A549 (cell line): ENCODE measurements around the gene RASA2. TPM values are rescaled to one million over a fixed set of nuclear protein-coding genes. Genes with fewer than 3 reads are reported as not detected.

Source experiments
- ATAC-seq, 2 experiments: fragments of 200-7000 bp in 1 of 2; fragments of >200 bp in 1 of 2; cut with Nextera tagmentation in 1 of 2; cut with Tn5 transposase in 1 of 2; 3 replicates each; pipeline versions ENCODE4 v1.8.0 to v1.9.1; 2018 to 2020; ENCODE audit warnings: mild to moderate bottlenecking in 1 of 2, moderate library complexity in 1 of 2
- CTCF ChIA-PET: fragments of 300-600 bp; sonication (Branson Sonifier 250); formaldehyde crosslinking; extraction: SDS; loops from one replicate; lab custom pipeline; 2021; ENCODE audit warnings: antibody characterized with exemption, inconsistent platforms; lab: Yijun Ruan, JAX
- POLR2A ChIA-PET: fragments of 350-600 bp; formaldehyde crosslinking; extraction: SDS; loops from one replicate; lab custom pipeline; 2021; ENCODE audit warnings: antibody characterized with exemption, inconsistent platforms; lab: Yijun Ruan, JAX
- DNase-seq, 2 experiments: peaks; one replicate each; pipeline versions ENCODE4 v3.0.0 to v3.0.0-alpha.2; 2011 to 2016; ENCODE audit warnings: low read depth in 1 of 2, low spot score in 1 of 2
- FAIRE-seq: peaks from 2 replicates; lab custom pipeline; 2011; peaks lifted over from hg19 to GRCh38; lab: Jason Lieb, UNC
- H3K27ac ChIP-seq, 2 experiments: fragments of >200 bp; sonication (Bioruptor Twin); formaldehyde crosslinking; 3 replicates each; pipeline ENCODE4 v1.5.1; 2016 to 2017
- H3K4me1 ChIP-seq: fragments of >200 bp; sonication (Bioruptor Twin); formaldehyde crosslinking; 3 replicates; pipeline ENCODE4 v1.6.1; 2016
- H3K4me2 ChIP-seq: fragments of >200 bp; sonication (Bioruptor Twin); formaldehyde crosslinking; 3 replicates; pipeline ENCODE4 v1.6.1; 2016
- H3K4me3 ChIP-seq: fragments of >200 bp; sonication (Bioruptor Twin); formaldehyde crosslinking; 3 replicates; pipeline ENCODE4 v1.5.1; 2016
- H3K9me3 ChIP-seq: fragments of >200 bp; sonication (Bioruptor Twin); formaldehyde crosslinking; 3 replicates; pipeline ENCODE4 v1.6.1; 2016
- BHLHE40 ChIP-seq: IDR thresholded peaks from 2 replicates; pipeline ENCODE4 v1.6.1; 2012; ENCODE audit warnings: low read depth, low read length, inconsistent platforms
- CBX2 ChIP-seq: fragments of 200-600 bp; sonication (generic); IDR thresholded peaks from 2 replicates; pipeline ENCODE4 v1.6.1; 2016; ENCODE audit warnings: low read depth, mild to moderate bottlenecking, borderline replicate concordance
- CBX8 ChIP-seq: fragments of 200-600 bp; sonication (generic); IDR thresholded peaks from 2 replicates; pipeline ENCODE4 v1.6.1; 2016
- CHD2 ChIP-seq: fragments of 150-350 bp; IDR thresholded peaks from 2 replicates; pipeline ENCODE4 v1.6.1; 2014; ENCODE audit warnings: low read length; ENCODE audit not compliant: partially characterized antibody
- CHD4 ChIP-seq: fragments of 200-600 bp; sonication (generic); IDR thresholded peaks from 2 replicates; pipeline ENCODE4 v1.6.1; 2016; ENCODE audit warnings: antibody characterized with exemption, mild to moderate bottlenecking, borderline replicate concordance
- EHMT2 ChIP-seq: fragments of 200-600 bp; sonication (generic); IDR thresholded peaks from 2 replicates; pipeline ENCODE4 v1.6.1; 2016; ENCODE audit warnings: antibody characterized with exemption, low read depth, mild to moderate bottlenecking, moderate library complexity
- ESRRA ChIP-seq: fragments of 150-350 bp; IDR thresholded peaks from 2 replicates; pipeline ENCODE4 v1.6.1; 2014; ENCODE audit warnings: mild to moderate bottlenecking, low read length, borderline replicate concordance
- FOXS1 ChIP-seq: fragments of 250-450 bp; sonication (Bioruptor Pico); IDR thresholded peaks from 2 replicates; pipeline ENCODE4 v1.5.0; 2020; ENCODE audit warnings: mild to moderate bottlenecking, moderate library complexity
- HDAC2 ChIP-seq: fragments of 200-600 bp; sonication (generic); IDR thresholded peaks from 2 replicates; pipeline ENCODE4 v1.6.1; 2016
- HEYL ChIP-seq: fragments of 250-450 bp; sonication (Bioruptor Pico); IDR thresholded peaks from 2 replicates; pipeline ENCODE4 v1.8.0; 2021; ENCODE audit warnings: mild to moderate bottlenecking, moderate library complexity
- HOXB13 ChIP-seq: fragments of 250-450 bp; sonication (Bioruptor Pico); IDR thresholded peaks from 2 replicates; pipeline ENCODE4 v1.5.0; 2020; ENCODE audit warnings: low read depth, mild to moderate bottlenecking, moderate library complexity
- HOXB5 ChIP-seq: fragments of 250-450 bp; sonication (Bioruptor Pico); IDR thresholded peaks from 2 replicates; pipeline ENCODE4 v1.5.0; 2020; ENCODE audit warnings: mild to moderate bottlenecking, moderate library complexity
- MAFK ChIP-seq: fragments of 450-650 bp; IDR thresholded peaks from 2 replicates; pipeline ENCODE4 v1.6.1; 2014; ENCODE audit not compliant: partially characterized antibody
- MYC ChIP-seq: IDR thresholded peaks from 2 replicates; pipeline ENCODE4 v1.6.1; 2012; ENCODE audit warnings: mild to moderate bottlenecking, inconsistent platforms, low read length, improper control_type of control experiment, borderline replicate concordance
- PHF8 ChIP-seq: fragments of 200-600 bp; sonication (generic); IDR thresholded peaks from 2 replicates; pipeline ENCODE4 v1.6.1; 2016; ENCODE audit warnings: low read depth, mild to moderate bottlenecking, antibody characterized with exemption, moderate library complexity, borderline replicate concordance
- POLR2A ChIP-seq: IDR thresholded peaks from 2 replicates; pipeline ENCODE4 v1.6.1; 2012; ENCODE audit warnings: mild to moderate bottlenecking, low read length
- POLR2AphosphoS2 ChIP-seq: conservative IDR thresholded peaks from 2 replicates; pipeline ENCODE4 v1.6.1; 2012; ENCODE audit warnings: low read length, improper control_type of control experiment, inconsistent platforms
- RAD21 ChIP-seq, 2 experiments: fragments of >200 bp in 1 of 2; sonication (Bioruptor Twin) in 1 of 2; formaldehyde crosslinking in 1 of 2; IDR thresholded peaks in 1 of 2; conservative IDR thresholded peaks in 1 of 2; 2 replicates in 1 of 2; 3 replicates in 1 of 2; pipeline ENCODE4 v1.6.1; 2012 to 2018; ENCODE audit warnings: inconsistent platforms in 1 of 2
- RARB ChIP-seq: fragments of 250-450 bp; sonication (Bioruptor Pico); IDR thresholded peaks from 2 replicates; pipeline ENCODE4 v1.8.0; 2021; ENCODE audit warnings: mild to moderate bottlenecking, moderate library complexity
- RCOR1 ChIP-seq: fragments of 150-350 bp; IDR thresholded peaks from 2 replicates; pipeline ENCODE4 v1.6.1; 2014; ENCODE audit warnings: antibody characterized with exemption, low read length, low read depth
- RFX5 ChIP-seq: fragments of 450-650 bp; IDR thresholded peaks from 2 replicates; pipeline ENCODE4 v1.7.1; 2014; ENCODE audit warnings: antibody characterized with exemption, mild to moderate bottlenecking, moderate library complexity
- RNF2 ChIP-seq: fragments of 200-600 bp; sonication (generic); IDR thresholded peaks from 2 replicates; pipeline ENCODE4 v1.6.1; 2016; ENCODE audit warnings: low read depth, mild to moderate bottlenecking, antibody characterized with exemption, moderate library complexity, borderline replicate concordance
- TP53 ChIP-seq: fragments of 250-450 bp; sonication (Bioruptor Pico); IDR thresholded peaks from 2 replicates; pipeline ENCODE4 v1.5.0; 2021; ENCODE audit warnings: mild to moderate bottlenecking, moderate library complexity
- ZFP36 ChIP-seq: fragments of 450-650 bp; IDR thresholded peaks from 2 replicates; pipeline ENCODE4 v1.6.1; 2014; ENCODE audit warnings: borderline replicate concordance; ENCODE audit not compliant: partially characterized antibody
- ZSCAN20 ChIP-seq: fragments of 250-450 bp; sonication (Bioruptor Pico); IDR thresholded peaks from 2 replicates; pipeline ENCODE4 v1.8.0; 2022; ENCODE audit warnings: mild to moderate bottlenecking, moderate library complexity
- WGBS: methylation state at CpG from one replicate; pipeline ENCODE4 v1.1.6; 2017; ENCODE audit errors: missing lambda C conversion rate; 5-methylcytosine and 5-hydroxymethylcytosine counted together
- polyA plus RNA-seq, 4 experiments: library from polyadenylated mRNA; depleted of rRNA in 3 of 4; stranded (reverse); fragments of >200 nt; fragmentation: RNase III in 1 of 4; extraction: RNeasy Plus Mini Kit Qiagen cat#74134 plus additional on column Dnase treatment in 1 of 4; gene quantifications; 2 replicates in 3 of 4; 3 replicates in 1 of 4; pipeline ENCODE4 v1.2.3, GENCODE V29; 2011 to 2017
- TF ChIP-seq, protein P1 (sequence below): fragments of >200 bp; sonication (Bioruptor Twin); formaldehyde crosslinking; IDR thresholded peaks from 3 replicates; pipeline ENCODE4 v1.6.1; 2016
- TF ChIP-seq, protein P2 (sequence below): fragments of 450-650 bp; IDR thresholded peaks from 2 replicates; pipeline ENCODE4 v1.6.1; 2014; ENCODE audit warnings: antibody characterized with exemption
- TF ChIP-seq, protein P3 (sequence below): fragments of 250-450 bp; sonication (Bioruptor Pico); IDR thresholded peaks from 2 replicates; pipeline ENCODE4 v1.5.0; 2021; ENCODE audit warnings: mild to moderate bottlenecking, moderate library complexity, borderline replicate concordance

RASA2 gene
- polyA plus RNA-seq, 2 of the 4 experiments (the other 2 are of a cell fraction) = 6.7 to 12.0 TPM

DNA sequence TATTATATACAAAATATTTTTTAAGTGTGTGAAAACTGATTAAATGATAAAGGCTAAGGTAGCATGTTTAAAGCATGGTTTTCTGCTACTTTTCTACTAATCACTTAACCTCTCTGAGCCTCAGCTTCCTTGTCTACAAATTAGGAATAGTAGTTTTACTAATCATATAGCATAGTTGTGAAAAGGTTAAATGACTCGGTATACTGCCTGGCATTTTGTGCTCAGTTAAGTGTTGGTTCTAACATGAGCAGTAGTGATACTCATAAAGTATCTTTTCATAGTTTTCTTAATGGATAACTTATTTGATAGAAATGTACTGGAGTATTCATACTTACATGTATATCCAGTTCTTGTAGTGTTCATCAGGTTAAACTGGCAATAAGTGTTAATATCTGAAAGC lies 13.6 kb downstream of the RASA2 start (continued):
- no peak for TF ChIP-seq CHD4
- TF ChIP-seq MAFK = no peak

DNA sequence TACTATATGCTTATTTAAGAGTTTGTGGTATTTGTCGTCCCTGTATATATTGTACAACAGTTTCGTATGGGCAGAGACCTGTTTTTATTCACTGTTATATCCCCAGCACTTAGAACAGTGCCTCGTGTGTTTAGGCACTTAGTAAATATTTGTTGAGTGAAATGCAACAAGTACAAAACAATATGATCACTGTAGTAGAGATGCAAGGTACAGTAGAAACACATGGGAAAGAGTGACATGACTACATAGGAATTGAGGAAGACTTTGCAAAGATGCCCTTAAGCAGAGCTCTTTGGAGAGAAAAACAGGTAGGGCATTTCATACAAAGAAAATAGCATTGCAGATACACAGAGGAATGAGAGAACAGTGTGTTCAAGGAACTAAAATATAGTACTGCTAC lies 18.3 kb downstream of the RASA2 start:
- Histone ChIP-seq H3K27ac (no peak overlapping the region), H3K4me3 (no peak overlapping the region), H3K9me3 (no peaks in the 10 kb centered on the region), H3K4me2 (no peak overlapping the region)
- no peak for ATAC-seq
- 65% methylated on average over 3 of the region's 3 CpGs for WGBS
- DNase-seq = no peak
- no peak for FAIRE-seq
- TF ChIP-seq EHMT2 = no peak
- no peak for TF ChIP-seq HOXB5 (CRISPR knock-in tag)
- TF ChIP-seq CBX8 = no peak
- no peak for TF ChIP-seq ESRRA
- no peak for TF ChIP-seq MAFK
- TF ChIP-seq CHD2 = no peak
- no peak for TF ChIP-seq MYC
- no peak for TF ChIP-seq BHLHE40
- no peak for TF ChIP-seq RFX5
- no peak for TF ChIP-seq ZFP36
- TF ChIP-seq, all 56 proteins: peak for 0
- CTCF ChIA-PET = interaction anchor here (0.5 kb wide), 1 partner anchor 165 kb away, joined by 3 read pairs; no protein-coding TSS in a partner anchor
- 0 out of 3 replicates have a peak, but pooled peaks cover 4% of the 10 kb centered on the region for H3K4me1 ChIP-seq
- POLR2A ChIA-PET = no interaction called here

DNA sequence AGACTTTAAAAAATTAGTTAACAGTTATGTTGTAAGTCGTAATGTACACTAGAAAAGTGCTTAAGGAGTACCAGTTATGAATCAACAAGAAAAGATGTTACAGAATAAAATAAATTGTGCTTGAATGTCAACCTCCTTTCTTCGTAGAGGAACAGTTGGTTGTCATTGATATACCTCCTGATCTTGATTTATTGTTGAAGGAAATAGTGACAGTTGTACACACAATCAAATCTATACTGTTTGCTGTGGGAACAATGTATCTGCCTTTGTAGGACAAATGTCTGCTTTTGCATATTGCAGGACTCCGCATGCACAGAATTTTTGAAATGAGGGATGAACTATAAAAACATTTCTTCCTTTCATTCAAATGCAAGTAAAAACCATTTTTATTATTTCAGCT lies 19.2 kb downstream of the RASA2 start:
- no peak overlapping the region for H3K4me2 ChIP-seq
- no peak for DNase-seq
- no peak for ATAC-seq
- H3K4me1 ChIP-seq = no peaks in the 10 kb centered on the region
- FAIRE-seq = no peak
- WGBS = 96% methylated on average over 3 of the region's 3 CpGs
- H3K4me3 ChIP-seq = no peak overlapping the region
- POLR2A ChIA-PET = no interaction called here
- H3K9me3 ChIP-seq = no peaks in the 10 kb centered on the region
- no peak for TF ChIP-seq POLR2AphosphoS2
- no peak for TF ChIP-seq HDAC2
- TF ChIP-seq, protein P1, sequence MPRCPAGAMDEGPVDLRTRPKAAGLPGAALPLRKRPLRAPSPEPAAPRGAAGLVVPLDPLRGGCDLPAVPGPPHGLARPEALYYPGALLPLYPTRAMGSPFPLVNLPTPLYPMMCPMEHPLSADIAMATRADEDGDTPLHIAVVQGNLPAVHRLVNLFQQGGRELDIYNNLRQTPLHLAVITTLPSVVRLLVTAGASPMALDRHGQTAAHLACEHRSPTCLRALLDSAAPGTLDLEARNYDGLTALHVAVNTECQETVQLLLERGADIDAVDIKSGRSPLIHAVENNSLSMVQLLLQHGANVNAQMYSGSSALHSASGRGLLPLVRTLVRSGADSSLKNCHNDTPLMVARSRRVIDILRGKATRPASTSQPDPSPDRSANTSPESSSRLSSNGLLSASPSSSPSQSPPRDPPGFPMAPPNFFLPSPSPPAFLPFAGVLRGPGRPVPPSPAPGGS = no peak
- no peak for TF ChIP-seq RARB (CRISPR knock-in tag)
- TF ChIP-seq TP53 (CRISPR knock-in tag) = no peak
- TF ChIP-seq ESRRA = no peak
- TF ChIP-seq ZSCAN20 (CRISPR knock-in tag) = no peak
- no peak for TF ChIP-seq CHD4
- TF ChIP-seq PHF8 = no peak
- no peak overlapping the region for H3K27ac ChIP-seq
- CTCF ChIA-PET = interaction anchor here (0.7 kb wide), 1 partner anchor 46 kb away, joined by 3 read pairs; no protein-coding TSS in a partner anchor

DNA sequence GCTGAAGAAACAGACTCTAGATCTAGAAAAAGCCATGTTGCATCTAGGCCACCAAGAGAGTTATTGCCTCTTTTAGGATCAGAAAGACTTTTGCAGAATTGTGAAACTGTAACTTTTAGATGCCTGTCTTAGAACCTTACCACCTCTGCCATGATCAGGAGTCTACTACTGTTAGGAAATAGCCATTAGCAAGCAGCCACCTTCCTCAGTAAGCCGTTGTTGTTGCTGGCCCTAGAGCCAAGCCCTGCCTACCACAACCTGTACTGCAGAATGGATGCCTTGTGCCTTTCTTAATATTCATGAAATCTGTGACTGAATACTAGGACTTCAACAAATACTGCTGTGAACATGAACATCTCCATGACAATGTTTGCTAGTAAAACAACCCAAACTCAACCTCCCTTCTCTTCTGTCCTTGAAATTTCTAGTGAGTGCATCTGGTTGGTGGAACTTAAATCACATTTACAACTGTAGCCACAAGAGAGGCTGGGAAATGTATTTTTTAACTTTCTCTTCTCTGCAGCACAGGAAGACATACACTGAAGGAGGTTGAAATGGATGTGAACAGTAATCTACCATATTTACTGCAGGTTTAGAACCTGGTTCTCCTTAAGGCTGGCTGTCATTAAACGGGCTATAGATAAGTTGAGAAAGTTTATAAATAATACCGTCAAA lies 20.7 kb downstream of the RASA2 start:
- Histone ChIP-seq H3K4me3 (no peak overlapping the region), H3K27ac (no peak overlapping the region), H3K9me3 (no peaks in the 10 kb centered on the region), H3K4me1 (no peaks in the 10 kb centered on the region), H3K4me2 (no peak overlapping the region)
- FAIRE-seq (no peak), ATAC-seq (no peak), DNase-seq (no peak)
- POLR2A ChIA-PET = no interaction called here
- CTCF ChIA-PET = interaction anchor here (0.6 to 1.0 kb wide), 2 partner anchors 13 to 111 kb away, joined by 4 read pairs; no protein-coding TSS in a partner anchor
- WGBS = 83% methylated on average over 3 of the region's 3 CpGs
- TF ChIP-seq RNF2 (no peak), RCOR1 (no peak), ZFP36 (no peak), CHD4 (no peak), CBX2 (no peak), FOXS1 (CRISPR knock-in tag) (no peak), RAD21 (conservative IDR thresholded peaks at IDR 0.05 in 1 of 2, IDR thresholded peaks at IDR 0.05 in 1 of 2) (no peak), HEYL (CRISPR knock-in tag) (no peak), HOXB13 (CRISPR knock-in tag) (no peak), POLR2A (no peak)
- TF ChIP-seq, protein P2, sequence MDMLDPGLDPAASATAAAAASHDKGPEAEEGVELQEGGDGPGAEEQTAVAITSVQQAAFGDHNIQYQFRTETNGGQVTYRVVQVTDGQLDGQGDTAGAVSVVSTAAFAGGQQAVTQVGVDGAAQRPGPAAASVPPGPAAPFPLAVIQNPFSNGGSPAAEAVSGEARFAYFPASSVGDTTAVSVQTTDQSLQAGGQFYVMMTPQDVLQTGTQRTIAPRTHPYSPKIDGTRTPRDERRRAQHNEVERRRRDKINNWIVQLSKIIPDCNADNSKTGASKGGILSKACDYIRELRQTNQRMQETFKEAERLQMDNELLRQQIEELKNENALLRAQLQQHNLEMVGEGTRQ = no peak
- TF ChIP-seq, protein P3, sequence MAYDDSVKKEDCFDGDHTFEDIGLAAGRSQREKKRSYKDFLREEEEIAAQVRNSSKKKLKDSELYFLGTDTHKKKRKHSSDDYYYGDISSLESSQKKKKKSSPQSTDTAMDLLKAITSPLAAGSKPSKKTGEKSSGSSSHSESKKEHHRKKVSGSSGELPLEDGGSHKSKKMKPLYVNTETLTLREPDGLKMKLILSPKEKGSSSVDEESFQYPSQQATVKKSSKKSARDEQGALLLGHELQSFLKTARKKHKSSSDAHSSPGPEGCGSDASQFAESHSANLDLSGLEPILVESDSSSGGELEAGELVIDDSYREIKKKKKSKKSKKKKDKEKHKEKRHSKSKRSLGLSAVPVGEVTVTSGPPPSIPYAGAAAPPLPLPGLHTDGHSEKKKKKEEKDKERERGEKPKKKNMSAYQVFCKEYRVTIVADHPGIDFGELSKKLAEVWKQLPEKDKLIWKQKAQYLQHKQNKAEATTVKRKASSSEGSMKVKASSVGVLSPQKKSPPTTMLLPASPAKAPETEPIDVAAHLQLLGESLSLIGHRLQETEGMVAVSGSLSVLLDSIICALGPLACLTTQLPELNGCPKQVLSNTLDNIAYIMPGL = no peak
